ENCODE measurements around the gene ADAMTSL1. TPM values are rescaled to one million over a fixed set of nuclear protein-coding genes. Genes with fewer than 3 reads are reported as not detected.

The ADAMTSL1 gene
- total RNA-seq, 1 experiment from 2014 or later, result 0.94 TPM

DNA sequence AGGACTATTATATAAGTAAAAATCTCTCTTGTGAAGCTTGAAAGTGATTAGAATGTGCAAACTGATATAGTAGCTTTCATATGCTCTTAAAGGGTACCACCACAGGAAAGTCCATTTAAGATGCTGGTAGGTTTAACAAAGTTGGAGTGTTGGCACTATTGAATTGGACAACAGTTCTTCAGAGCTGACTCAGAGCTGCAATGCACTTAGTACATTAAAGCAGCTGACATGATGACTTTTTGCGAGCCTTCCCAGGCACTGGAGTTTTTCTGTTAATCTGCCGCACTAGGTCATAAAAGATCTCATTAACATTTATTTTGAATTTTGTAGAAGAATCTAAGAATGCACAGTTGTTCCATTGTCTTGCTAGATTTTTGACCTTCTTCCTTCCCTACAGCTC lies 243.8 kb downstream of the ADAMTSL1 start:
- Mint-ChIP-seq H3K9me3 (no peaks in the 10 kb centered on the region), H3K27me3 (ENCODE audit: low read depth) (no peaks in the 10 kb centered on the region), H3K27ac (no peak overlapping the region), H3K36me3 (no peaks in the 10 kb centered on the region), H3K4me3 (no peak overlapping the region), H3K4me1 (no peaks in the 10 kb centered on the region)
- CTCF ChIA-PET, result no interaction called here
- ATAC-seq, result no peak
- POLR2A ChIA-PET, result no interaction called here
- no peak for DNase-seq (ENCODE audit: low spot score)
- TF ChIP-seq ATF1 (CRISPR knock-in tag; IDR thresholded peaks at IDR 0.05) (no peak), TCF7 (CRISPR knock-in tag; IDR thresholded peaks at IDR 0.05; ENCODE audit: low read depth) (no peak), ETV6 (CRISPR knock-in tag; IDR thresholded peaks at IDR 0.05) (no peak), NR3C1 (CRISPR knock-in tag; conservative IDR thresholded peaks at IDR 0.05; ENCODE audit: low read depth) (no peak), ZNF671 (CRISPR knock-in tag; IDR thresholded peaks at IDR 0.05) (no peak), JAZF1 (CRISPR knock-in tag; IDR thresholded peaks at IDR 0.05) (no peak), NR1H2 (CRISPR knock-in tag; IDR thresholded peaks at IDR 0.05) (no peak)
- TF ChIP-seq, protein P1, sequence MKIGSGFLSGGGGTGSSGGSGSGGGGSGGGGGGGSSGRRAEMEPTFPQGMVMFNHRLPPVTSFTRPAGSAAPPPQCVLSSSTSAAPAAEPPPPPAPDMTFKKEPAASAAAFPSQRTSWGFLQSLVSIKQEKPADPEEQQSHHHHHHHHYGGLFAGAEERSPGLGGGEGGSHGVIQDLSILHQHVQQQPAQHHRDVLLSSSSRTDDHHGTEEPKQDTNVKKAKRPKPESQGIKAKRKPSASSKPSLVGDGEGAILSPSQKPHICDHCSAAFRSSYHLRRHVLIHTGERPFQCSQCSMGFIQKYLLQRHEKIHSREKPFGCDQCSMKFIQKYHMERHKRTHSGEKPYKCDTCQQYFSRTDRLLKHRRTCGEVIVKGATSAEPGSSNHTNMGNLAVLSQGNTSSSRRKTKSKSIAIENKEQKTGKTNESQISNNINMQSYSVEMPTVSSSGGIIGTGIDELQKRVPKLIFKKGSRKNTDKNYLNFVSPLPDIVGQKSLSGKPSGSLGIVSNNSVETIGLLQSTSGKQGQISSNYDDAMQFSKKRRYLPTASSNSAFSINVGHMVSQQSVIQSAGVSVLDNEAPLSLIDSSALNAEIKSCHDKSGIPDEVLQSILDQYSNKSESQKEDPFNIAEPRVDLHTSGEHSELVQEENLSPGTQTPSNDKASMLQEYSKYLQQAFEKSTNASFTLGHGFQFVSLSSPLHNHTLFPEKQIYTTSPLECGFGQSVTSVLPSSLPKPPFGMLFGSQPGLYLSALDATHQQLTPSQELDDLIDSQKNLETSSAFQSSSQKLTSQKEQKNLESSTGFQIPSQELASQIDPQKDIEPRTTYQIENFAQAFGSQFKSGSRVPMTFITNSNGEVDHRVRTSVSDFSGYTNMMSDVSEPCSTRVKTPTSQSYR (CRISPR knock-in tag; IDR thresholded peaks at IDR 0.05), result no peak
- TF ChIP-seq, protein P2, sequence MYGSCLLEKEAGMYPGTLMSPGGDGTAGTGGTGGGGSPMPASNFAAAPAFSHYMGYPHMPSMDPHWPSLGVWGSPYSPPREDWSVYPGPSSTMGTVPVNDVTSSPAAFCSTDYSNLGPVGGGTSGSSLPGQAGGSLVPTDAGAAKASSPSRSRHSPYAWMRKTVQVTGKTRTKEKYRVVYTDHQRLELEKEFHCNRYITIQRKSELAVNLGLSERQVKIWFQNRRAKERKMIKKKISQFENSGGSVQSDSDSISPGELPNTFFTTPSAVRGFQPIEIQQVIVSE (CRISPR knock-in tag; IDR thresholded peaks at IDR 0.05; ENCODE audit: borderline replicate concordance), result no peak
- TF ChIP-seq, protein P3, sequence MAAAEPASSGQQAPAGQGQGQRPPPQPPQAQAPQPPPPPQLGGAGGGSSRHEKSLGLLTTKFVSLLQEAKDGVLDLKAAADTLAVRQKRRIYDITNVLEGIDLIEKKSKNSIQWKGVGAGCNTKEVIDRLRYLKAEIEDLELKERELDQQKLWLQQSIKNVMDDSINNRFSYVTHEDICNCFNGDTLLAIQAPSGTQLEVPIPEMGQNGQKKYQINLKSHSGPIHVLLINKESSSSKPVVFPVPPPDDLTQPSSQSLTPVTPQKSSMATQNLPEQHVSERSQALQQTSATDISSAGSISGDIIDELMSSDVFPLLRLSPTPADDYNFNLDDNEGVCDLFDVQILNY (CRISPR knock-in tag; IDR thresholded peaks at IDR 0.05), result no peak
- TF ChIP-seq, protein P4, sequence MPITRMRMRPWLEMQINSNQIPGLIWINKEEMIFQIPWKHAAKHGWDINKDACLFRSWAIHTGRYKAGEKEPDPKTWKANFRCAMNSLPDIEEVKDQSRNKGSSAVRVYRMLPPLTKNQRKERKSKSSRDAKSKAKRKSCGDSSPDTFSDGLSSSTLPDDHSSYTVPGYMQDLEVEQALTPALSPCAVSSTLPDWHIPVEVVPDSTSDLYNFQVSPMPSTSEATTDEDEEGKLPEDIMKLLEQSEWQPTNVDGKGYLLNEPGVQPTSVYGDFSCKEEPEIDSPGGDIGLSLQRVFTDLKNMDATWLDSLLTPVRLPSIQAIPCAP (CRISPR knock-in tag; IDR thresholded peaks at IDR 0.05), result no peak
- TF ChIP-seq, protein P5, sequence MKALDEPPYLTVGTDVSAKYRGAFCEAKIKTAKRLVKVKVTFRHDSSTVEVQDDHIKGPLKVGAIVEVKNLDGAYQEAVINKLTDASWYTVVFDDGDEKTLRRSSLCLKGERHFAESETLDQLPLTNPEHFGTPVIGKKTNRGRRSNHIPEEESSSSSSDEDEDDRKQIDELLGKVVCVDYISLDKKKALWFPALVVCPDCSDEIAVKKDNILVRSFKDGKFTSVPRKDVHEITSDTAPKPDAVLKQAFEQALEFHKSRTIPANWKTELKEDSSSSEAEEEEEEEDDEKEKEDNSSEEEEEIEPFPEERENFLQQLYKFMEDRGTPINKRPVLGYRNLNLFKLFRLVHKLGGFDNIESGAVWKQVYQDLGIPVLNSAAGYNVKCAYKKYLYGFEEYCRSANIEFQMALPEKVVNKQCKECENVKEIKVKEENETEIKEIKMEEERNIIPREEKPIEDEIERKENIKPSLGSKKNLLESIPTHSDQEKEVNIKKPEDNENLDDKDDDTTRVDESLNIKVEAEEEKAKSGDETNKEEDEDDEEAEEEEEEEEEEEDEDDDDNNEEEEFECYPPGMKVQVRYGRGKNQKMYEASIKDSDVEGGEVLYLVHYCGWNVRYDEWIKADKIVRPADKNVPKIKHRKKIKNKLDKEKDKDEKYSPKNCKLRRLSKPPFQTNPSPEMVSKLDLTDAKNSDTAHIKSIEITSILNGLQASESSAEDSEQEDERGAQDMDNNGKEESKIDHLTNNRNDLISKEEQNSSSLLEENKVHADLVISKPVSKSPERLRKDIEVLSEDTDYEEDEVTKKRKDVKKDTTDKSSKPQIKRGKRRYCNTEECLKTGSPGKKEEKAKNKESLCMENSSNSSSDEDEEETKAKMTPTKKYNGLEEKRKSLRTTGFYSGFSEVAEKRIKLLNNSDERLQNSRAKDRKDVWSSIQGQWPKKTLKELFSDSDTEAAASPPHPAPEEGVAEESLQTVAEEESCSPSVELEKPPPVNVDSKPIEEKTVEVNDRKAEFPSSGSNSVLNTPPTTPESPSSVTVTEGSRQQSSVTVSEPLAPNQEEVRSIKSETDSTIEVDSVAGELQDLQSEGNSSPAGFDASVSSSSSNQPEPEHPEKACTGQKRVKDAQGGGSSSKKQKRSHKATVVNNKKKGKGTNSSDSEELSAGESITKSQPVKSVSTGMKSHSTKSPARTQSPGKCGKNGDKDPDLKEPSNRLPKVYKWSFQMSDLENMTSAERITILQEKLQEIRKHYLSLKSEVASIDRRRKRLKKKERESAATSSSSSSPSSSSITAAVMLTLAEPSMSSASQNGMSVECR (CRISPR knock-in tag; IDR thresholded peaks at IDR 0.05; ENCODE audit: borderline replicate concordance), result no peak
- TF ChIP-seq, protein P6, sequence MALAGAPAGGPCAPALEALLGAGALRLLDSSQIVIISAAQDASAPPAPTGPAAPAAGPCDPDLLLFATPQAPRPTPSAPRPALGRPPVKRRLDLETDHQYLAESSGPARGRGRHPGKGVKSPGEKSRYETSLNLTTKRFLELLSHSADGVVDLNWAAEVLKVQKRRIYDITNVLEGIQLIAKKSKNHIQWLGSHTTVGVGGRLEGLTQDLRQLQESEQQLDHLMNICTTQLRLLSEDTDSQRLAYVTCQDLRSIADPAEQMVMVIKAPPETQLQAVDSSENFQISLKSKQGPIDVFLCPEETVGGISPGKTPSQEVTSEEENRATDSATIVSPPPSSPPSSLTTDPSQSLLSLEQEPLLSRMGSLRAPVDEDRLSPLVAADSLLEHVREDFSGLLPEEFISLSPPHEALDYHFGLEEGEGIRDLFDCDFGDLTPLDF (CRISPR knock-in tag; IDR thresholded peaks at IDR 0.05), result no peak
- TF ChIP-seq, protein P7, sequence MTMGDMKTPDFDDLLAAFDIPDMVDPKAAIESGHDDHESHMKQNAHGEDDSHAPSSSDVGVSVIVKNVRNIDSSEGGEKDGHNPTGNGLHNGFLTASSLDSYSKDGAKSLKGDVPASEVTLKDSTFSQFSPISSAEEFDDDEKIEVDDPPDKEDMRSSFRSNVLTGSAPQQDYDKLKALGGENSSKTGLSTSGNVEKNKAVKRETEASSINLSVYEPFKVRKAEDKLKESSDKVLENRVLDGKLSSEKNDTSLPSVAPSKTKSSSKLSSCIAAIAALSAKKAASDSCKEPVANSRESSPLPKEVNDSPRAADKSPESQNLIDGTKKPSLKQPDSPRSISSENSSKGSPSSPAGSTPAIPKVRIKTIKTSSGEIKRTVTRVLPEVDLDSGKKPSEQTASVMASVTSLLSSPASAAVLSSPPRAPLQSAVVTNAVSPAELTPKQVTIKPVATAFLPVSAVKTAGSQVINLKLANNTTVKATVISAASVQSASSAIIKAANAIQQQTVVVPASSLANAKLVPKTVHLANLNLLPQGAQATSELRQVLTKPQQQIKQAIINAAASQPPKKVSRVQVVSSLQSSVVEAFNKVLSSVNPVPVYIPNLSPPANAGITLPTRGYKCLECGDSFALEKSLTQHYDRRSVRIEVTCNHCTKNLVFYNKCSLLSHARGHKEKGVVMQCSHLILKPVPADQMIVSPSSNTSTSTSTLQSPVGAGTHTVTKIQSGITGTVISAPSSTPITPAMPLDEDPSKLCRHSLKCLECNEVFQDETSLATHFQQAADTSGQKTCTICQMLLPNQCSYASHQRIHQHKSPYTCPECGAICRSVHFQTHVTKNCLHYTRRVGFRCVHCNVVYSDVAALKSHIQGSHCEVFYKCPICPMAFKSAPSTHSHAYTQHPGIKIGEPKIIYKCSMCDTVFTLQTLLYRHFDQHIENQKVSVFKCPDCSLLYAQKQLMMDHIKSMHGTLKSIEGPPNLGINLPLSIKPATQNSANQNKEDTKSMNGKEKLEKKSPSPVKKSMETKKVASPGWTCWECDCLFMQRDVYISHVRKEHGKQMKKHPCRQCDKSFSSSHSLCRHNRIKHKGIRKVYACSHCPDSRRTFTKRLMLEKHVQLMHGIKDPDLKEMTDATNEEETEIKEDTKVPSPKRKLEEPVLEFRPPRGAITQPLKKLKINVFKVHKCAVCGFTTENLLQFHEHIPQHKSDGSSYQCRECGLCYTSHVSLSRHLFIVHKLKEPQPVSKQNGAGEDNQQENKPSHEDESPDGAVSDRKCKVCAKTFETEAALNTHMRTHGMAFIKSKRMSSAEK (CRISPR knock-in tag; IDR thresholded peaks at IDR 0.05; ENCODE audit: borderline replicate concordance), result no peak
